Measurements from ENCODE around the gene ANXA2. TPM values are rescaled to one million over a fixed set of nuclear protein-coding genes. Genes with fewer than 3 reads are reported as not detected.
A peak's percentile ranks its signal among the peaks of the same experiment; 100 is the strongest.

The ANXA2 gene
- total RNA-seq, 2 donors from 2014 or later: 355 to 392 TPM

GRCh38 chr15:60379525-60380274, 18.1 kb downstream of the ANXA2 start:
- Mint-ChIP-seq H3K9me3 (no peaks in the 10 kb centered on the region), H3K36me3 (ENCODE audit: low read depth) (peaks cover 67% of the 10 kb centered on the region), H3K4me1 (peaks cover 22% of the 10 kb centered on the region), H3K4me3 (no peak overlapping the region), H3K27me3 (ENCODE audit: insufficient read depth) (peaks cover 2% of the 10 kb centered on the region), H3K27ac (no peak overlapping the region)
- TF ChIP-seq CTCF (conservative IDR thresholded peaks at IDR 0.05): no peak
- Histone ChIP-seq H3K27me3 (ENCODE audit: control insufficient read depth, insufficient read depth, low read length, poor library complexity, severe bottlenecking) (no peaks in the 10 kb centered on the region), H3K9me3 (ENCODE audit: control insufficient read depth, low read length) (no peaks in the 10 kb centered on the region), H3K36me3 (ENCODE audit: control insufficient read depth, insufficient read depth, low read length) (peaks cover 81% of the 10 kb centered on the region), H3K9ac (ENCODE audit: extremely low read depth, low read length, poor library complexity, severe bottlenecking) (no peak overlapping the region), H3K4me1 (ENCODE audit: control insufficient read depth, insufficient read depth, low read length) (peaks cover 15% of the 10 kb centered on the region), H3K27ac (ENCODE audit: low read depth, low read length) (peak overlapping the region; percentile 67), H3K4me3 (ENCODE audit: low read length) (no peak overlapping the region)
- WGBS, 2 experiments (ENCODE audit: insufficient coverage in 1 of 2, insufficient read length in 1 of 2): 93 to 96% methylated on average over 7 to 8 of the region's 8 CpGs
- peak; percentile 11 for DNase-seq

GRCh38 chr15:60379185-60379524, 18.6 kb downstream of the ANXA2 start:
- peaks cover 28% of the 10 kb centered on the region for H3K4me1 Mint-ChIP-seq
- no peaks in the 10 kb centered on the region for H3K9me3 Mint-ChIP-seq
- H3K36me3 Mint-ChIP-seq (ENCODE audit: low read depth): peaks cover 63% of the 10 kb centered on the region

GRCh38 chr15:60376677-60377095, 21.1 kb downstream of the ANXA2 start:
- H3K36me3 ChIP-seq (ENCODE audit: control insufficient read depth, insufficient read depth, low read length): peaks cover 78% of the 10 kb centered on the region
- H3K9me3 ChIP-seq (ENCODE audit: control insufficient read depth, low read length): no peaks in the 10 kb centered on the region
- Mint-ChIP-seq H3K27ac (no peak overlapping the region), H3K4me3 (no peak overlapping the region), H3K36me3 (ENCODE audit: low read depth) (peaks cover 65% of the 10 kb centered on the region), H3K4me1 (peaks cover 41% of the 10 kb centered on the region), H3K27me3 (ENCODE audit: insufficient read depth) (peaks cover 26% of the 10 kb centered on the region), H3K9me3 (no peaks in the 10 kb centered on the region)
- no peak for TF ChIP-seq CTCF (conservative IDR thresholded peaks at IDR 0.05)
- no peak overlapping the region for H3K27ac ChIP-seq (ENCODE audit: low read depth, low read length)
- no peak overlapping the region for H3K4me3 ChIP-seq (ENCODE audit: low read length)
- H3K4me1 ChIP-seq (ENCODE audit: control insufficient read depth, insufficient read depth, low read length): peaks cover 26% of the 10 kb centered on the region
- H3K27me3 ChIP-seq (ENCODE audit: control insufficient read depth, insufficient read depth, low read length, poor library complexity, severe bottlenecking): no peaks in the 10 kb centered on the region
- 92 to 100% methylated on average over 9 to 12 of the region's 12 CpGs for WGBS, 2 experiments (ENCODE audit: insufficient coverage in 1 of 2, insufficient read length in 1 of 2)
- no peak overlapping the region for H3K9ac ChIP-seq (ENCODE audit: extremely low read depth, low read length, poor library complexity, severe bottlenecking)
- peak; percentile 38 for DNase-seq

More at GRCh38 chr15:60379185-60379524, 18.6 kb downstream of the ANXA2 start:
- no peak overlapping the region for H3K4me3 Mint-ChIP-seq
- peaks cover 19% of the 10 kb centered on the region for H3K4me1 ChIP-seq (ENCODE audit: control insufficient read depth, insufficient read depth, low read length)
- H3K27ac ChIP-seq (ENCODE audit: low read depth, low read length): peak overlapping the region; percentile 12
- TF ChIP-seq CTCF (conservative IDR thresholded peaks at IDR 0.05): no peak
- no peaks in the 10 kb centered on the region for H3K27me3 ChIP-seq (ENCODE audit: control insufficient read depth, insufficient read depth, low read length, poor library complexity, severe bottlenecking)
- peaks cover 2% of the 10 kb centered on the region for H3K27me3 Mint-ChIP-seq (ENCODE audit: insufficient read depth)
- no peak overlapping the region for H3K4me3 ChIP-seq (ENCODE audit: low read length)
- H3K9ac ChIP-seq (ENCODE audit: extremely low read depth, low read length, poor library complexity, severe bottlenecking): no peak overlapping the region
- no peak overlapping the region for H3K27ac Mint-ChIP-seq
- DNase-seq: no peak
- H3K36me3 ChIP-seq (ENCODE audit: control insufficient read depth, insufficient read depth, low read length): peaks cover 78% of the 10 kb centered on the region
- WGBS, 2 experiments (ENCODE audit: insufficient coverage in 1 of 2, insufficient read length in 1 of 2): no CpG with 5 or more reads among the region's 1 CpG
- H3K9me3 ChIP-seq (ENCODE audit: control insufficient read depth, low read length): no peaks in the 10 kb centered on the region

Data from endodermal cell (in vitro differentiated cells).